Measurements from ENCODE around the gene SCYL2. TPM values are rescaled to one million over a fixed set of nuclear protein-coding genes. Genes with fewer than 3 reads are reported as not detected.

SCYL2 gene
- total RNA-seq, 1 donor from 2014 or later = 59.8 TPM

- Mint-ChIP-seq H3K36me3 (ENCODE audit: low read depth) (peaks cover 3% of the 10 kb centered on the region), H3K9me3 (peaks cover 6% of the 10 kb centered on the region), H3K4me3 (no peak overlapping the region), H3K27me3 (ENCODE audit: low read depth) (no peaks in the 10 kb centered on the region), H3K27ac (ENCODE audit: unreplicated experiment) (no peak overlapping the region), H3K4me1 (peaks cover 5% of the 10 kb centered on the region)
- no peak for DNase-seq (ENCODE audit: low read depth, low spot score)
- TF ChIP-seq CTCF (conservative IDR thresholded peaks at IDR 0.05) = no peak
Measured at GRCh38 chr12:100239589-100239988, 27.4 kb upstream of the SCYL2 start.

- H3K4me1 Mint-ChIP-seq = peaks cover 5% of the 10 kb centered on the region
- no peaks in the 10 kb centered on the region for H3K9me3 Mint-ChIP-seq
- H3K27me3 Mint-ChIP-seq (ENCODE audit: low read depth) = no peaks in the 10 kb centered on the region
- H3K27ac Mint-ChIP-seq (ENCODE audit: unreplicated experiment) = no peak overlapping the region
- DNase-seq (ENCODE audit: low read depth, low spot score) = no peak
- H3K36me3 Mint-ChIP-seq (ENCODE audit: low read depth) = no peaks in the 10 kb centered on the region
- no peak for TF ChIP-seq CTCF (conservative IDR thresholded peaks at IDR 0.05)
- no peak overlapping the region for H3K4me3 Mint-ChIP-seq
Measured at GRCh38 chr12:100243137-100243536, 23.8 kb upstream of the SCYL2 start.

- Mint-ChIP-seq H3K27me3 (ENCODE audit: low read depth) (no peaks in the 10 kb centered on the region), H3K9me3 (no peaks in the 10 kb centered on the region), H3K36me3 (ENCODE audit: low read depth) (no peaks in the 10 kb centered on the region), H3K4me3 (no peak overlapping the region), H3K4me1 (peaks cover 5% of the 10 kb centered on the region), H3K27ac (ENCODE audit: unreplicated experiment) (no peak overlapping the region)
- DNase-seq (ENCODE audit: low read depth, low spot score) = no peak
- no peak for TF ChIP-seq CTCF (conservative IDR thresholded peaks at IDR 0.05)
Measured at GRCh38 chr12:100247765-100248164, 19.2 kb upstream of the SCYL2 start.

GRCh38 chr12:100248886-100249285 lies 18.1 kb upstream of the SCYL2 start:
- no peaks in the 10 kb centered on the region for H3K27me3 Mint-ChIP-seq (ENCODE audit: low read depth)
- H3K4me1 Mint-ChIP-seq = no peaks in the 10 kb centered on the region
- DNase-seq (ENCODE audit: low read depth, low spot score) = no peak
- no peak overlapping the region for H3K4me3 Mint-ChIP-seq
- H3K36me3 Mint-ChIP-seq (ENCODE audit: low read depth) = no peaks in the 10 kb centered on the region
- no peak overlapping the region for H3K27ac Mint-ChIP-seq (ENCODE audit: unreplicated experiment)
- TF ChIP-seq CTCF (conservative IDR thresholded peaks at IDR 0.05) = no peak
- no peaks in the 10 kb centered on the region for H3K9me3 Mint-ChIP-seq

GRCh38 chr12:100249941-100250340 lies 17.0 kb upstream of the SCYL2 start:
- H3K4me1 Mint-ChIP-seq = peaks cover 3% of the 10 kb centered on the region
- no peak for TF ChIP-seq CTCF (conservative IDR thresholded peaks at IDR 0.05)
- H3K27me3 Mint-ChIP-seq (ENCODE audit: low read depth) = no peaks in the 10 kb centered on the region
- DNase-seq (ENCODE audit: low read depth, low spot score) = no peak
- H3K27ac Mint-ChIP-seq (ENCODE audit: unreplicated experiment) = no peak overlapping the region
- no peaks in the 10 kb centered on the region for H3K9me3 Mint-ChIP-seq
- H3K36me3 Mint-ChIP-seq (ENCODE audit: low read depth) = no peaks in the 10 kb centered on the region
- H3K4me3 Mint-ChIP-seq = no peak overlapping the region

GRCh38 chr12:100251917-100252316 lies 15.1 kb upstream of the SCYL2 start:
- Mint-ChIP-seq H3K27me3 (ENCODE audit: low read depth) (no peaks in the 10 kb centered on the region), H3K4me3 (no peak overlapping the region), H3K27ac (ENCODE audit: unreplicated experiment) (no peak overlapping the region), H3K9me3 (no peaks in the 10 kb centered on the region), H3K4me1 (peaks cover 7% of the 10 kb centered on the region), H3K36me3 (ENCODE audit: low read depth) (no peaks in the 10 kb centered on the region)
- TF ChIP-seq CTCF (conservative IDR thresholded peaks at IDR 0.05) = no peak
- DNase-seq (ENCODE audit: low read depth, low spot score) = no peak

Measured in neural crest cell (in vitro differentiated cells).